ENCODE results near the gene CTNNA1.

CTNNA1 gene

DNA sequence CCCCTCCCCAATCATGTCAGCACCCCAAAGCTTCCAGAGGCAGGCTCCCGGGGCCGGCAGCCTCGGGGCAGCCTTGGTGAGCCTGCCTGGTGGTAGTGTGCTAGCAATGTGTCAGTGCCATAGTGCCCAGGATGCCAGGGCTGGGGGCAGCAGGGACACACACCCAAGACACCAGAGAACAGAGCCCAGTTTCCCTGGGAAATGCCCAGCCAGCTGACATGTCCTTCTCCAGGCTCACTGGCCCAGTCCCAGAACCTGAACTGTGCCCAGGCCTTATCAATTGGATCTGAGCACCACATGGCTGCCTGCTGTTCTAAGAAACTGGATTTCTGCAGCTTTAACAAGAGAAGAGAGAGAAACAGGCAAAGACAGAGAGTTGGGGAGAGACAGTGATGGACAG is 196.8 kb downstream of the CTNNA1 start:
- DNase-seq (ENCODE audit: low read depth): no peak

DNA sequence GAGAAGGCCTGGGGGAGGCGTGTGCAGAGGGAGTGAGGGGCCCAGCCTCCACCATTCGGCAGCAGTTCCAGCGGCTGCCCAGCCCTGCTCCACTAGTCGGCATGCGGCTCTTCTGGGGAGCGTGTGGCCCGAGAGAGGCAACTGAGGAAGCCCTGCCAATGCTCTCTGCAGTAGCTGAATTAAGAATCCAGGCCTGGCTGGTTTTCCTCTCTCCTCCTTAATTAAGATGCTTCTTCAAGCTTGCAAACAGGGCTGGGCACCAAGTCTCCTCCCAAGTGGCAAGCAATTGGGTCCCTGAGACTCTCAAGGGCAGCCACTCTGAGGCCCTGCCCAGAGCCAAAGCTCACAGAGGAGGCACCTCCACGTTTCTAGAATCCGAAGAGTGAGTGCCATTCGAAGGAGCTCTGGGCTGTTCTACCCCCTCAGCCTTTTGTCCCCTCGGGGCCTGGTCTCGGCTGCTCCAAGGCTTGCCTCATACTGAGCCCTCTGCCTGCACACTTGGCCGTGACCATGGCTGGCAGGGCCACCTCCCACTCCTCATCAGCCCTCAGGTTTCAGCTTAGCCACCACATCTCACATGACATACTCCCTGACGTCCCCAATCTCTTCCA is 197.3 kb downstream of the CTNNA1 start:
- no peak for DNase-seq (ENCODE audit: low read depth)

DNA sequence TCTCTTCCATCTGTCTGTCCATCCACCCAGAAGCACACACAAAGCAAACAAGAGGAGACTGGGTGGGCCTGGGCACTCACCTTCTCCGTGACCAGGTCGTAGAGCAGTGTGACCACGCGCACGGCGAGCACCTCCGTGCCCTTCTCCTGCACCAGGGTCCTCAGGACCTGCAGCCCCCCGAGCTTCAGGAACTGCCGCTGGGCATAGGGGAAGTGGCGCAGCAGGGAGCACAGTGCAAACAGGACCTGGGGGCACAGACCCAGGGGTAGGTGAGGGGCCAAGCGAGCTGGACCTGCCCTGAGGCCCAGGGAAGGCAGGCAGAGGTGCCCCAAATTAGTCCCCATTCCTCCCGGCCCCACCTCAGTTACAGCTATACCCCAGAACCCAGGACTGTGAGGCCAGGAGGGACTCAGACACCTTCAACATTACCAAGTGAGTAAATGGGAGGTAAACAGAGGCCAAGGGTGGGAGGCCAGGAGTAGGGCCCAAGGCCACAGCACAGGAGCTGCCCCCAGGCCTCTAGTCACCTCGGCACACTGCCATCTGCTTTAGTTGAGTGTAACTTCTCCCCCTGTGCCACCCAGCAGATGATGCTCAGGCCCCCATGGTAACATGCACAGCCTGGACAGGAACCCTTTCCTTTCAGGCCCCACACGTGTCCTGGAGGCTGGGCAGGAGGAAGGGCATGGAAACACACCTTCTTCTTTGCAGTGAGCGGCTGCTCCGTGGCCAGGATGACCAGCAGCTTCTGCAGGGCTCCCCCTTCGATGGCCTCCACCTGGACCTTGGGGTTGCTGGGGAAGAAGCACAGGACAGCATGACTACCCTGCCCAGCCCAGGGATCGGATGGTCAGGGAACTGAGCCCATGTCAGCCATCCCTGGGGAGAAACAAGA is 198.1 kb downstream of the CTNNA1 start:
- DNase-seq (ENCODE audit: low read depth): no peak

DNA sequence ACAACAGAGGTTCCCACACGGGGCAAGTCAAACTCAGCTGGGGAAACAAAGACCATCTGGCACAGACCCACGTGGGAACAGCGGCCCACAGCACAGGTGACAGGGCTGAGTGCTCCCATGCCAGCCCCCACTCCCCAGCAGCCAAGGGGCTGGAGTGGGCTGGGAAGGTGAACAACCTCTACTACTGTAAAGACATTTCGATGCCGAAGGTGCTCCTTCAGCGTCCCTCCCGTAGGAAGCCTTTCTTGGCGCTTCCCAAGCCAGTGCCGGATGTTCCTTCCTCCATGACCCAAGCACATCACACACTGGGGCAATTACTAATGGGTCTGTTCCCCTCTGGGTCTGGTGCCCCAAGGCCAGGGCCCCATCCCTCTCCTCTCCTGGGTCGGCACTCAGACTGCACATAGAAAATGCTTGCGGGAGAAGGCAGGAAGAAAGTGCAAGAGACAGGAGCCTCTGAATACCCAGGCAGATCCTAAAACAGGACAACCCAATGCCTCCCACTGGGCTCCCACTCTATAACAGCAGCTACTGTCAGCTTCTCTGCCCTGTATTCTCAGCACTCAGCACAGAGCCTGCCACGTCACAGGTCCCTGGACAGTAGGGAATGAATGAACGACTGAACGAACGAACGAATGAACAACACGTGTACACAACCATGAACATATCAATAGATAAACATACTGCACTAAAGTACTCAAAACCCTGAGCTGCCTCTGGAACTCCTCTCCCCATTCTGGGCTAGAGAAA is 198.9 kb downstream of the CTNNA1 start:
- no peak for DNase-seq (ENCODE audit: low read depth)

DNA sequence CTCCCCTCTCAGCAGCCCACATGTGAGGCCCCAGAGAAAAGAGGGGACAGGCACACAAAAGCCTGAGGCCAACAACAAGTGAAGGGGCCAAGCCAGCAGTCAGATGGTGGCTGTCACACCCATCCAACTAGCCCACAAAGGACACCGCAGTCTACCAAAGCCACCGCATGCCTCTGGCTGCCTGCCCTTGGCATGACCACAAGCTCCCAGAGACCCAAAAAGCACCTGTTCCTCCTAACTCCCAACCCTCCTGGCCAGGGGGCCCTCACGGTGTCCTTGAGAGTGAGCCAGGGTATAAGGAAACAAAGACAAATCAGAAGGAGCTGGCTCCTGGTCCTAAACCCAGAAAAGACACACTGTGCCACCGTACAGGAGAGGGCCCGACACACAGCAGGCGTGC is 199.7 kb downstream of the CTNNA1 start:
- DNase-seq (ENCODE audit: low read depth): no peak

DNA sequence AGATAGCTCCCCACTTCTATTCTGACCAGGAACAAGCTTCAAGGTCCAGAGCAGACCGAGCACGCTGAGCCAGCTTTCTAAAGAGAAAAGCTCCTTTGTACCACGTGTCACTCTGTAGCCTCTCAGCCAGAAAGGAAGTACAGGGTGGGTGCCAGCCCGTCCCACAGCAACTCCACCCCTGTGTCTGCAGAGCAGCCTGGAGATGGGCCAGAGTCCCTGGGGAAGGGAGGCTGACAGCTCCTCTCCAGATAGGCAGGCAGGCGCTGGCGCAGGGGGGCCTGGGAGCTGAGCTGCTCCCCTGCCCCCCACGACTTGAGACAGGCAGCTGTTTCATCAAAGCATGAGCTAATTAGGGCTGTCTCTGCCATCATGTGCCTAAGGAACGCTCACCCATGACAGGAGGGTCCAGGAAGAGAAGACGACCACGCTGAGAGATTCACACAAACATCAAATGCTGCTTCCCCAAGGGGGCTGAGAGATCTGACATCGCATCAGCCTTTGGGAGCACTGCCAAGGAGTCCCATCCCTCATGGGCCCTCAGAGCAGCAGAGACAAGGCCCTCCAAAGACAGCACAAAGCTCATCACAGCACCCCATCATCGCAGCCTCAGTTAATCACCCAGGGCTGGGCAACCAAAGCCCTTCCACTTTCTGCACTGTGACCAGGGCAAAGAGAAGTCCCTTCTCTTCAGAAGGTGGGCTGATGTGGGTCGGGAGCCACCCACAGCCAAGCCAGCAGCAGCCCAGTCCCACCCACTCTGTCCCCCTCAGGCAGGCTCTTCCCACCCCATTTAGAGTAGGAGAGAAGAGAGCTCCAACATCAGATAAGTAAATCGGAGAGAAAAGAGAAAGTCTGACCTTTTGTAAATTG is 200.4 kb downstream of the CTNNA1 start:
- DNase-seq (ENCODE audit: low read depth): no peak

DNA sequence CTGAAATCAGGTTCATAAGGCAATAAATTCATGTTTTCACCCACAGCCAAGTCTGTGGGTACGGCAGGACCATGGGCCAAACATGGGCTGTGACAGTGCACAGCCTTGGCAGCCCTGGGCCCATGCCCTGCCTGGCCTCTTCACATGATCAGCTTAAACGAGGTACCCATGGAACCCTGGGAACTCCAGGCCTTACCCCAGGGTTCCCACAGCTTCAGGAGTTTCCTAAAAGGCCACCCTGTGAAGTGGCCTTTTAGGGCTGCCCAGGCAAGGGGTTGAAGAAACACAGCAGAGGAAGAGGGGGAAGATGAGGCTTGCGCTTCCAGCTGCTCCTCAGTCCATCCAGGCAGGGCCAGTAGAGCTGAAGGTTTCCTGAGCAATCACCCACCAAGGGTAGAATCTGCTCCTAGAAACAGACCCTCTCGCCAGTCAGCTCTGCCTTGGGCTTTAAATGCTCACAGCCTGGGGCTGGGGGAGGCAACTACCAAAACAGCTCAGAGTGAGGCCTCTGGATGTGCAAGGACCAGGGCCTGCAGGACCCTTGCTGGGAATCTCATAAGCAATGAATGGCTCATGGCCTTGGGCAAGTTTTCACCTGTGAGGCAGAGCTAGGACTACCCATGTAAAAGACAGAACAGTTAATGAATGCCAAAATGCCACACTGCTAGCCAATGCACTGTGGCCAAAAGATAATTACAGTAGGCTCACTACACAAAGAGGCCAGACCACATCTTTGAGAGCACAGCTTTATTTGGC is 201.2 kb downstream of the CTNNA1 start:
- DNase-seq (ENCODE audit: low read depth): no peak

DNA sequence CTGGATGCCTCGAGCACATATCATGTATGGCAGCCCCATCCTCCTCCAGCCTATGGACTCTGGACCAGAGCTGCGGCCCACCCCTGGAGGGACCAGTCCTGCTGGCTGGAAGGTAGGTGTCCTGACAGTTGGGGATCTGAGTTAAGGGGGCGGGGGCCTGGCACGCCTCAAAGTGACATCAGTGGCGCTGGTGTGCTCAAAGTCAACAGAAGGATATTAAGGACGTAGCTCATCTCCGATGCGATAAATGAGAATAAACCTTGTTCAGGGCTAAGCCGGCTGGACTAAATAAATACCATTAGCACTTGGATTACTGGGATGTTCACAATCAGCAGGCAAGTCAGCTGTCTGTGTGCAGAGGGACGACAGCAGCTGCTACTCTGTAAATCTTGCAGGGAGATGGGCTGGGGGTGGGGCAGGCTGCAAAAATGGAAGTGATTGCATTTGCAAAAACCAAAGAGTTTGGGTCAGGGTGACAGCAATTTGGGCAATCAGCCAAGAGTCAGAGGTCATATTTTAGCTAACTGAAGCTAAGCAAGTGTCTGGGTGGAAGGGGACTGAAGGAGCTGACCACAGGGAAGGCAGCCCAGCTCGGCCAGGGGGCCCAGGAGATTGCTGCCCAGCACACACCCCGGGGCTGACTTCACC is 201.9 kb downstream of the CTNNA1 start:
- DNase-seq (ENCODE audit: low read depth): no peak

DNA sequence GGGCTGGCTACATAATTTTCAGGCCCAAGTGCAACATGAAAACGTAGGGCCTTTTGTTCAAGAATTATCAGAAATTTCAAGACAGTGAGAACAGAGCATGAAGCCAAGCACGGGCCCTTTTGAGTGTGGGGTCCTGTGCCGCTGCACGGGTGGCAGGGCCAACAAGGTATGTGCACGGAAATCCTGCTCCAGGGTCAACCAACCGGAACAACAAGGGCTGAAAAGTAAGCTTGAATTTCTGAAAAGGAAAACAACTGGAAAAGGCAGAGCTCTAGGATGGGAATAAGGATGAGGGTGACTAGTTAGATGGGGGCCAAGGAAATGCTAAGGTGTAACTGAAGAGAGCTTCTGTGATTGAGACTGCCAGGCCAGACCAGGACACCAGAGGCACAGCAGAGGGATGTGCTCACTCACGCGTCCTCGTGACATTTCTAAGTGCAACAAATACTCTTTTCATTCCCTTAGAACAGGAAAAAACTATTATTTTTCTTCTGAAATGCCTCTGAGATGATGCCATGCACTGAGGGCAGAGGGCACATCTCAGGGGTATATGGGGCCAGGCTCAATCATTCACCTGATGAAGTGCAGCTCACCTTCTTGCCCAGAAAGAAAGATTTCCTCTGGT is 202.6 kb downstream of the CTNNA1 start:
- DNase-seq (ENCODE audit: low read depth): no peak

DNA sequence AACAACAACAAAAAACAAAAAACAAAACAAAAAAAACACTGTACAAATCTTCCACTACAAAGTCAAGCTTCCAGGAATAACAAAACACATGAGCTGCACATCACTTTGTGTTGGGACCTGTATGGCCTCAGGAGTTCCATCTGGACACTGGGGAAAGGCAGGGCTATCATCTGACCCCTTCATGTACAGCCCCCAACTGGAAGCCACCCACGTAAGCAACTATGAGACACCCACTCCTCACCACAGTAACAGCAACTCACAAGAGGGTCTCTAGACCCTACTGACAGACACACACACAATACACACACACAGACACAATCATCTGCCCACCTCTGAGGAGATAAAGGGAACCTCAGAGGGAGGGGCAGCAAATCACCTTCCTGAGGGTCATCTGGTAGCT is 203.6 kb downstream of the CTNNA1 start:
- no peak for DNase-seq (ENCODE audit: low read depth)

DNA sequence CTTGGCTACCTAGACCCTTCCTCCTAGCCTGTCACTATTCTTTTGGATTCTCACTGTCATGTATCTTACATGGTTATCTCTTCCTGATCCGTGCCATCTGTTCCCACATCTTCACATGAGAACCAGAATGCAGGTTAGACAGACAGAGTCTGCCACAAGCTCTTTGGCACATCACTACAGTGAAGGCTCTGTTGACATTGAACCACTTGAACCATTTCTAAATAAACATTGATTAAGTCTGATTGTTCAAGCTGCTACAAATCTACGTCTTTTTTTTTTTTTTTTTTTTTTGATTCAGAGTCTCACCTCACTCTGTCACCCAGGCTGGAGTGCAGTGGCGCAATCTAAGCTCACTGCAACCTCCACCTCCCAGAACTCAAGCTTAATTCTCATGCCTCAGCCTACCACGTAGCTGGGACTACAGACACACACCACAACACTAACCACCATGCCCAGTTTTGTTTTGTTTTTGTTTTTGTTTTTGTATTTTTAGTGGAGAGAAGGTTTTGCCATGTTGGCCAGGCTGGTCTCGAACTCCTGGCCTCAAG is 207.0 kb downstream of the CTNNA1 start:
- no peak for DNase-seq (ENCODE audit: low read depth)

DNA sequence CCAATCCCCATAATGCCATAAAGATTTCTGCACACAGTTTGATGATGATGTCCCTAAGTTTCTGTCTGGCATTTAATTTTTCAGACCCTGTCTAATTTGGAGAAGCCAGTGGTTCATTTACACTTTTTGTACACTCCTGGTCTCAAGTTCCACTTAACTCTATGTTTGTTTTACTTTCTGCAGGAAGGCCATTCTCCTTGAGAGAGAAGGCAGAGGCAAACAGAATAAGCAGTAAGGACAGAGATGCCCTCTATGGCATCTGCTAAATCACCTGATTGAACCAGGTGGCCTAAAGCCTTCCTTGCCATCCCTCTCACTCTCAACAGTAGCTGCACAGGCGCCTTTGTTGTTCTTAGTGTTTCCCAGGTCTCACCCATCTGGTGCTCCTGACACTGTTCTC is 208.0 kb downstream of the CTNNA1 start:
- no peak for DNase-seq (ENCODE audit: low read depth)

DNA sequence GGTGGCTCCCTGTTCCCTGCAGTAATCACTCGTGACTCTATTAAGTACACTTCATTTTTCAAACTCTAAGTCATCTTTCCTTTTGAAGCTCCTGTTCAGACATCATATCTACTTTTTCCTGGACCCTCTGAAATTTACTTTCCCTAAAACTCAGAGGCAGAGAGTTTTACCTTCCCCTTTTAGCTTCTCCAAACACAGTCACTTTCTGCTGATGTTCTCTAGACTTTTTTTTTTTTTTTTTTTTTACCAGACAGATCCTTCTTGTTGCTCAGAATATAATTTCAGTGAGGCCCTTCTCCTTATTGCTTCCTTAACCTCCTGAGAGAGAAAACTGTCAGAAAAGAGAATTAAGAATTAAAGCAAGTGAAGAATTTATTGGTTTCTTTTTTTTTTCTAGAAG is 208.5 kb downstream of the CTNNA1 start:
- DNase-seq (ENCODE audit: low read depth): no peak

DNA sequence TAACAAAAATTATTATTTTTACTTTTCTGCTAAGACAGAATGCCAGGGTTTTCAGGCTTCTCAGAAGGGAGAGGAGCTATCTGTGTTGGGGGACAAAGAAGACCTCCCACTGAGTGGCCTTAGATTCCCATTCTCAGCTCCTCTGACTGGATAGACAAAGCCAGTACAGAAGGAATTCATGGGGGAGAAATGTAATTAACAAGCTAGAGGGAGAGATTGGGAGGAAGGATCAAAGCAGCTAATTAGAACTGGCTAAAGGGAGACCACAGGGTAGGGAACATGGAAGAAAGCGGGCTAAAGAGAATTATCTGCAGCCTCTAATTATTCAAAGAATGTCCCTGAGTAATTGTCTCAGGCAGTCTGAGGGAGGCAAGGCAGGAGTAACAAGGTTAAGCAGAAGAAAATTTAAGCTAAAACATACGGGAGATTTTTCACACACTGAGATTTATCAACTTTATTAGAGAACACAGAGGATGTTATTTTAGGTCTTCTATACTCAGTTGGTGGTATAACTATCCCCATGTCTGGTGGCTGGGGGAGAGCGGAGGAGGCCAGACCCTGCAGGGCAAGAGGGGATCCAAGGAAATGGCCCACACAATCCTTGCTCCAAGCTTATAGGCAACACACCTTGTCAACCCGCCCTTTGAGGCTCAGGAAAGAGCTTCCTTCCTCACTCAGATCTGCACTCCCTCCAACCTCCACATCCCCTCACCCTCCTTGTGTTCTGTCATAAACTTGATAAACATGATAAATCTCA is 209.6 kb downstream of the CTNNA1 start:
- no peak for DNase-seq (ENCODE audit: low read depth)

DNA sequence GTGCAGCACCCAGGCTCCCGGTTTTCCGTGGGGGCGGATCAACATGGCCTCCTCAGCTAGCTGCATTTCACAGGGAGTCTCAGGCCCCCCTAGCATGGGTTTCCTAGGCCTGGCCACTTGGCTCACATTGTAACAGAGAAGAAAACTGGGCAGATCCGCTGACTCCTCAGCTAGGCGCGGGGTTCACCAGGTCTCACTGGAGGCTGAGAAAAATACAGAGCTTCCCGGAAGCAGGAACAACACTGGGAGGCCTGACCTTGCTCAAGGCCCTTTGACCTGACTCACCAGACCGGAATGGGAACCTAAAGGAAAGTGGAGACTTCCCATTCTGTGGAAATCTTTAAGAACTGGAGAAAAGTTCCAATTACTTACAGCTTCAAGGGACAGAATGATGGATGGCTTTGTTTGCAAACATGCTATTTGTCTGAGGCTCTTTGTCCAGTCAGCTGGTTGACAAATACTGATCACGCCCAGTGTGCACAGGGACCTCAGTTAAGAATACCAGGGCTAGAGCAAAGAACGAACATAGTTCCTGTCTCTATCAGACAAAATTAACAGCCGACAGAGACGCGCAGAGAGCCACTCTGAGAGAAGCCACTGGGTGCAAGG is 210.6 kb downstream of the CTNNA1 start:
- no peak for DNase-seq (ENCODE audit: low read depth)

DNA sequence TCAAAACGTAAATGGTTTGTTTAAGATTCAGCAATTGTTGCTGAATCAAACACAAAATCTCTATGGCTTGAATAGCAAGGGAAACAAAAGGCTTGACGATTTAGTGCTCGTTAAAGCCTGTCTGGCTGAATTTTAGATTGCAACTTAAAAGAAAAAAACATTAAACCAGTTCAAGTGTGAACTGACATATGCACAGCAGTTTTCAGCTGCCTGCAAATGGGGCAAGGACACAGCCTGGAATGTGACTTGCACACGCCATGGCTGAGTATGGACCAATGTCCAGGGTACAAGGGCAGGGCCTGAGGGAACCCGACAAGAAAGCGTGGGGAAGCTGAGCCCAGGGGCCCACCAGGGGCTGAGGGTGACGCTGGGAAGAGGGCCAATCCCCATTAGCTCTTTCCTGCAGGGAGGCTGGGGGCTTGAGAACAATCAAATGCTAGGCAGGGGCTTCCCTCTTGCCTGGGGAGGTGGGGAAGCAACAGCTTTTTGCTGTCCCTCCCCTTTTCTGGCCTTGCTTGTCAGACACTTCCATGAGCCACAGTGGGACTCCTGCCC is 211.5 kb downstream of the CTNNA1 start:
- DNase-seq (ENCODE audit: low read depth): no peak

DNA sequence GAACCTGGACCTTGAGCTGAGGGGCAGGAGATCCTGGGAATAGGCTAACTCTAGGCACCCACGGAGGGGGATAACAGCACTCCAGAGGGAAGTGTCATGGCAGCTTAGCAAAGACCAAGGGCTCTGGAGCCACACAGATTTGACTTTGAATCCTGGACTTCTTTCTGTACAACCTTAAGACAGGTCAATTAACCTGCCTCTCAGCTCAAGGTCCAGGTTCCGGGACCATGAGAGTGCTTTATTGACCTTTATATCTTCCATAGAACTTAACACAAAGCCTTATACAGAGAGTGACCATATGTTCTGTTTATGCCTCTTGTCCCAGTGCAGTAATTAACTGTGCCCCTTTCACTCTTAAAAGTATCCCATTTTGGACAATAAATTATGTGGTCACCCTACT is 212.4 kb downstream of the CTNNA1 start:
- DNase-seq (ENCODE audit: low read depth): no peak

DNA sequence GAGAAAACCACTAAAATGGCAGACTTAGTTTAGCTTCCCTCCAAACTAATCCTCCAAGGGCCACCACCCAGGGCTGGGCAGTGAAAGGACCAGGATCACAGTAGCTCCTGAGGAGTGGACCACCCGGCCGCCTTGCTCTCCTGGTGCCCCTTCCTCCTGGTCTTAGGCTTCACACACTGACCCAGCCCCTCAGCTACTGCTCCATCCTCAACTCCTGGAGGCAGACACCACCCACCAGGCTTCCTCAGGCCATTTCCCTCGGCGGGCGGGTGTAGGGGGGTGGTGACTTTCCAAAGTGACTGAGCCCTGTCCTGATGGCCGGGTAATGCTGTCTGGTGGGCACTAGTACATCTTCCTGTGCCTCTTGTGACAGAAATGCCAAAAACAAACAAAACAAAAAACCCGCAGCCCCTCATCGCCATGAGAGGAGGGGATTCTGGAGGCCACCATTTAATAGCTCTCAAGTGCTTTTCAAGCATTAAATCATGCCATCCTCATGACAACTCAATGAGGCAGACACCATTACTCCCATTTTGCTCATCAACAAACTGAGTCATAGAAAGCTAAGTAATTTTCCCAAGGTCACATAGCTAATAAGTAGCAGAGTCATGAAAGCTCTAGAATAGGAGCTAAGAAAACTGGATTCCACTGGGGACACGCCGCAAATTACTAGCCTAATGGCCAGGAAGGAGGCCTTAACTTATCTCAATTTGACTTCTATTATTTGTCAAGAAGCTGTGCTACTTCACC is 213.2 kb downstream of the CTNNA1 start:
- DNase-seq (ENCODE audit: low read depth): no peak

Measured in stimulated activated CD8-positive, alpha-beta memory T cell treated with anti-CD3 and anti-CD28 coated beads, Interleukin-7, amount 100 ng/mL, for 24 hours (primary cell).